Fibroblast of lung (primary cell): ENCODE results near the gene BRD1.

Experiments
- CTCF ChIP-seq, 2 donors: IDR thresholded peaks in 1 of 2; conservative IDR thresholded peaks in 1 of 2; 1 replicate in 1 of 2; 2 replicates in 1 of 2; pipeline ENCODE4 v1.5.1; 2011 to 2012; ENCODE audit warnings: low read length in 2 of 2, control low read depth in 1 of 2, inconsistent platforms in 1 of 2, low read depth in 1 of 2, mild to moderate bottlenecking in 1 of 2
- EZH2 ChIP-seq: IDR thresholded peaks from 2 replicates; pipeline ENCODE4 v1.5.1; 2012; ENCODE audit warnings: low read length, control low read depth, mild to moderate bottlenecking; ENCODE audit errors: missing control alignments

DNA sequence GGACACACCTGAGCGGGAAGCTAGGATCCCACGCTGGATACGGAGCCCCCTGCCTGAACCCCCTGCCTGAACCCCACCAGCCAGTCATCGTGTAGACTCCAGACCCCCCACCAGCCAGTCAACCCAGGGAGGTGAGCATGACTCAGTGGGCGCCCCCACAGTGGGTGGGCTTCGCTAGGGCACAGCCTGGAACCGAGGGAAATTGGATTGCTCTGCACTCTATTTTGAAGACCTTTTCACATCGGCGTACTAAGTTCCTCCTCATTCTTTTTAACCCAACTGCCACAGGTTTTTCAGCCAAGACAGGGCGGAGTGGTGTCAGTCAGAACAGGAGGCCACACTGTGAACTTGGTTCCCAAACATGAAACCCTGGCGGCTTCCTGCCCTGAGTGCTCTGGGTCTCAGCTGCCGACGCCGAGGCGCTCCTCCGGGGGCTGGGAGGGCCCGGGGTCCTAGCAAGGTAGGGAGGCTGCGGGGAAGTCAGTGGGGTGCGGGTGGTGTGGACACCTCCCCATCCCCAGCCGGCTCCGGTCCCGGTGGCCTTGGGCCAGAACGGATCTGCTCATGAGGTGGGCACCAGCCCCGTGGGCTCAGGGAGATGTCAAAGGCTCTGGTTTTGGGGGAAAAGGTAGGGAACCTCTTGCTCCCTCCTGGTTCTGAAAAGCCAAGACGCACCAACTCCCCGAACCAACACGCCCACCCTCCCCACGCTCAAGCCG, 57.0 kb downstream of the BRD1 start:
- TF ChIP-seq CTCF (conservative IDR thresholded peaks at IDR 0.05 in 1 of 2, IDR thresholded peaks at IDR 0.05 in 1 of 2; ENCODE audit: low read depth in 1 of 2, low read length in 2 of 2) (no peak), EZH2 (no peak)
